ENCODE measurements around the gene SMARCC2.

SMARCC2 gene

GRCh38 chr12:56115329-56115728 is 74.0 kb downstream of the SMARCC2 start:
- H3K9ac ChIP-seq (ENCODE audit: insufficient read length): no peak overlapping the region
- no peaks in the 10 kb centered on the region for H3K9me3 ChIP-seq (ENCODE audit: low read depth, low read length)
- TF ChIP-seq EZH2 (IDR thresholded peaks at IDR 0.05) (no peak), FOXP2 (optimal IDR thresholded peaks at IDR 0.05; ENCODE audit: control extremely low read depth, extremely low read length, insufficient read depth) (no peak), POLR2AphosphoS5 (IDR thresholded peaks at IDR 0.05; ENCODE audit: borderline replicate concordance, low read depth, low read length) (no peak)
- H3K4me3 ChIP-seq: peak overlapping the region; percentile 93
- H3K27ac ChIP-seq: peak overlapping the region; percentile 98
- DNase-seq (ENCODE audit: low read depth, low spot score): no peak
- H3K36me3 ChIP-seq (ENCODE audit: insufficient read depth, low read length): peaks cover 54% of the 10 kb centered on the region

GRCh38 chr12:56114084-56114483 is 75.2 kb downstream of the SMARCC2 start:
- no peaks in the 10 kb centered on the region for H3K9me3 ChIP-seq (ENCODE audit: low read depth, low read length)
- H3K36me3 ChIP-seq (ENCODE audit: insufficient read depth, low read length): peaks cover 61% of the 10 kb centered on the region
- H3K4me3 ChIP-seq: no peak overlapping the region
- TF ChIP-seq EZH2 (IDR thresholded peaks at IDR 0.05) (no peak), FOXP2 (optimal IDR thresholded peaks at IDR 0.05; ENCODE audit: control extremely low read depth, extremely low read length, insufficient read depth) (no peak), POLR2AphosphoS5 (IDR thresholded peaks at IDR 0.05; ENCODE audit: borderline replicate concordance, low read depth, low read length) (no peak)
- DNase-seq (ENCODE audit: low read depth, low spot score): no peak
- H3K9ac ChIP-seq (ENCODE audit: insufficient read length): no peak overlapping the region
- H3K27ac ChIP-seq: peak overlapping the region; percentile 69
